G401.6 (cell line): ENCODE measurements around the gene PRR14L.
"Not testable (repeated sequence)": the region's sequence is repeated elsewhere in the genome, so short reads cannot be mapped to it uniquely, and the experiment has no call there.

Experiments used
- FAIRE-seq: peaks from 2 replicates; lab custom pipeline; 2012; peaks lifted over from hg19 to GRCh38; lab: Jason Lieb, UNC

PRR14L gene

GRCh38 chr22:31749636-31750364, at the start of gene PRR14L:
TSS of gene PRR14L (minus strand) at chr22:31750132. CDS start at chr22:31738860, 11,272 bp downstream.
- FAIRE-seq: peak; percentile 97

DNA sequence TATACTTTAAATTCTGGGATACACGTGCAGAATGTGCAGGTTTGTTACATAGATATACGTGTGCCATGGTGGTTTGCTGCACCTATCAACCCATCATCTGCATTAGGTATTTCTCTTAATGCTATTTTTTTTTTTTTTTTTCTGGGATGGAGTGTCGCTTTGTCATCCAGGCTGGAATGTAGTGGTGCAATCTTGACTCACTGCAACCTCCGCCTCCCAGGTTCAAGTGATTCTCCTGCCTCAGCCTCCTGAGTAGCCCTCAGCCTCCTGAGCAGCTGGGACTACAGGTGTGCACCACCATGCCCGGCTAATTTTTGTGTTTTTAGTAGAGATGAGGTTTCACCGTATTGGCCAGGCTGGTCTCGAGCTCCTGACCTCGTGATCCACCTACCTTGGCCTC, 49.4 kb upstream of the PRR14L start:
- FAIRE-seq: not testable (repeated sequence)

DNA sequence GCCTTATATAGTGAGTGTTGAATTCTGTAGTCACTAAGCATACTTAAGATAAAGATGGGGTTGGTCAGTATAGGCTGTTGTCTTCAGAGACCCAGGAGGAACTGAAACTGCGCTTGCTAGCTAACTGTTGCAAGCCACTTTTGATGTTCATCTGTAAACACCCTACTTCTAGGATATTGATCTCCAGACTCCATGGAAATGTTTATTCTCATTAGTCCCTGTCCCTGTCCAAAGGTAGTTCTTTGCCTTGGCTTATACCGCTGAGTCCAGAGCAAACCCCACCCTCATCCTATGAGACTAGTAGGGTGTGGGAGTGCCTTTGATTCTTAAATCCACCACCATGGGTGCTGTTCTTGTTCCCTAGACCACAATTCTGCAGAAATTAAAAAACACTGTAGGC, 40.3 kb upstream of the PRR14L start:
- no peak for FAIRE-seq

DNA sequence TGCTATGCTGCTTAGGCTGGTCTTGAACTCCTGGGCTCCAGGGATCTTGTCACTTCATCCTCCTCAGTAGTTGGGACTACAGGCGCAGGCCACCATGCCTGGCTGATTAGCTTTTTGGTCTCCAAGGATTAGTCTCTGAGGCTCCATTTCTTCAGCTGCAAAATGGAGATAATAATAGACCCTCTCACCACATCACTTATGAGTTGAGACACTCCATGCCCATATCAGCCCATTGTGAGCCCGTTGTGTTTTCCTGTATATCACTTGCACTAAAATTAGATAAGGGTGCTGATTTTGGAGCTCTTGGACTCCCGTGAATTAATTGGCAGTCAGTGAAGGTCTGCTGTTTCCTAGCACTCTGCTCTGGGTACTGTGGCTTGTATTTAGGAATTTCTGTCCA, 39.9 kb upstream of the PRR14L start:
- no peak for FAIRE-seq

- FAIRE-seq: no peak
These were observed 26.3 kb upstream of the PRR14L start for GRCh38 chr22:31776231-31776630.

DNA sequence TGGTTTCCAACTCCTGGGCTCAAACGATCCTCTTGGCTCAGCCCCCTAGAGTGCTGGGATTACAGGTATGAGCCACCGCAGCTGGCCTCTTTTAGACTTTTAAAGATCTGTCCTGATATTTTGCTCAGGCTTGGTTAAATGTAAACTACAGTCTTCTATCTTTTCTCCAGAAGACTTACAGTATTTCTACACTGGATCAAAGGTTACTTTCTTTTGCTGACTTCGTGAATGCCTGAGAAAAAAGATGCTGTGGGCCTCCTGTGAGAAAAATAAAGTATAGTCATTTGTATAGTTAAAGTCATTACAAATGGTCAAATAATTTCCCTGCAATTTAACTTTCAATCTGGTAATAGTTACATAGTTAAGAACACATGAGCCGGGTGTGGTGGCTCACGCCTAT, 23.5 kb upstream of the PRR14L start:
- FAIRE-seq: no peak

DNA sequence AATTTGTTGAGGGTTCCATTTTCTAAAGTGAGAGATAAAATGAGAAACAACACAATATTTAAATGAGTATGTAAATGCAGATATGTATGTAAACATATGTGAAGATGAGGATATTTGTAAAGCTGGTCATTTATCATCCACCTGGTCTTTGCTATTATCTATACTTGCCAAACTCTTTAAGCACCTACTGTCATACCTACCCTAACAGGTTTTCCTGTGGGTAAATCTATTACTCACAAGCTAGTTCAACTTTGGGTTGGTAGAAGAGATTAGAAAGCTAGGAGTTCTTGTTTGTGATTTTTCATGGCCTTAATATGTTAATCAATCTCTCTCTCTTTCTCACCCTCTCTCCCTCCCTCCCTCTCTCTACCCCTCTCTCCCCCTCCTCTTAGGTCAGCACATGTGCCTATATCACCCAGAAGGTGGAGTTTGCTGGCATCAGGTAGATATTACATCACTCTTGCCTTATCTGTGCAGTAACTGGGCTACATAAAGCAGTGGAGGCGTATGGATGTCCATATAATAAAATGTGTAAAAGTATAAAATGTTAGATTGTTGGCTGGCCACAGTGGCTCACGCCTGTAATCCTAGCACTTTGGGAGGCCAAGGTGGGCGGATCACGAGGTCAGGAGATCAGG, 18.6 kb upstream of the PRR14L start:
- no peak for FAIRE-seq

- no peak for FAIRE-seq
These were observed 14.9 kb upstream of the PRR14L start for GRCh38 chr22:31764785-31765184.

- FAIRE-seq: not testable (repeated sequence)
These were observed 8.9 kb upstream of the PRR14L start for GRCh38 chr22:31758860-31759259.

- FAIRE-seq: no peak
These were observed 7.3 kb upstream of the PRR14L start for GRCh38 chr22:31757265-31757664.

DNA sequence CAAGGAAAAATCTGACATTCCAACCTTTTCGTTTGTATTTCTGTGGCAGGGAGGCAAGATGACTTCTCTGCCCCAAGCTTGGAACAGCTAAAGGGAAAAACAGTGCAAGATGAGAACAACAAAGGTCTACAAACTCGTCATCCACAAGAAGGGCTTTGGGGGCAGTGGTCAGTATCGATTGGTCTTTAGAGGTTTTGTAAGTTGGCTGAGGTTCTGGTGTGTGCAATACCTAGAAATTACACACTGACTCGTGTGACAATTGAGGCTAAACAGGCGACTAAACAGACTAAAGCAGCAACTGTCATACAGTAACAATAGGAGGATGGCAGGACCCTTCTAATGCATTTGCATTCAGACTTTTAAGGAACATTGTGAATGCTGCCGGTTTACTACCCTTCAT, 4.9 kb upstream of the PRR14L start:
- no peak for FAIRE-seq

- FAIRE-seq: peak; percentile 47
These were observed 3.9 kb upstream of the PRR14L start, which contains the start of gene DEPDC5 for GRCh38 chr22:31753634-31754501. TSS of gene DEPDC5 (plus strand) at chr22:31754019. CDS start at chr22:31754922, 903 bp downstream.

DNA sequence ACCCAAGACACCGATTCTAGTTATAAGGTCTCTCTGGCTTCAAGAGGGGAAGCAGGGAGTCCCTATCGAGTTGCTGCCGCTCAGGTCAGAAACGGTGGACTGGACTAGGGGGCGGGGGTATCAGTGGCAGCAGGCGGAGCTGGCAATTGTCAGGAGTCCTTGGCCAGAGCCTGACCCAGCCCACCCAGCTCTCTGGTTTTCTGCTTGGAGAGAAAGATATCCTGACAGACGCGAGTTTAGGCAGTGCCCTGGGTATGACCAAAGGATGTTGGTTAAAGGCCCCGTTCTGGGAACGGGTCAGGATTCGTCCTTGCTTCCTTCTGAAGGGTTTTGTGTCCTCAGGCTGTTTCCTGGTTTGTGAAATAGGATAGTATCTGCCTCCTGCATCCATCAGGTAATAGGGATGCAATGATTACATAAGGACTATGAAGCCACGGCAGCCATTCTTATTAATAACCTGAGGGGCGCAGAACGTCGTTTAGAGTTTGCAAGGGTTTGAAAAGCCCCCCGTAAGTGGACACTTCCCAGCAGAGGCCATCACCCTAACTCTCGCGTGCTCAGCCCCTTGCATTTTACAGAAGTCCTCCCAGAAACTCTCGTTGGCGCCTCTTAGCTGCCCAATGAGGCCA, 3.2 kb upstream of the PRR14L start:
- FAIRE-seq: peak; percentile 92

GRCh38 chr22:31752096-31752847, 2.3 kb upstream of the PRR14L start:
- no peak for FAIRE-seq

- FAIRE-seq: no peak
These were observed 693 bp upstream of the PRR14L start for GRCh38 chr22:31750365-31751284.

- no peak for FAIRE-seq
These were observed 1.4 kb downstream of the PRR14L start for GRCh38 chr22:31748490-31748889.

GRCh38 chr22:31747441-31747840, 2.5 kb downstream of the PRR14L start:
- FAIRE-seq: no peak

DNA sequence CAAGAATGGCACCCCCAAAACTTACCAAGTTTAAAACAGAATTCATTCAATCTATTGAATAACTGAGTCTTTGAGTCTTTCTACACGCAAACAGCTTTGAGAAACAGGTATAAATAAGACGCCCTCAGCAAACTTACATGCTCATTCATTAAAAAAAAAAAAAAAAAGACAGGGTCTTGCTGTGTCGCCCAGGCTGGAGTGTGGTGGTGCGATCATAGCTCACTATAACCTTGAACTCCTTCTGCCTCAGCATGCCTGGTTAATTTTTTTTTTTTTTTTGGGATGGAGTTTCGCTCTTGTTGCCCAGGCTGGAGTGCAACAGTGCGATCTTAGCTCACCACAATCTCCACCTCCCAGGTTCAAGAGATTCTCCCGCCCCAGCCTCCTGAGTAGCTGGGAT, 6.1 kb downstream of the PRR14L start:
- no peak for FAIRE-seq

DNA sequence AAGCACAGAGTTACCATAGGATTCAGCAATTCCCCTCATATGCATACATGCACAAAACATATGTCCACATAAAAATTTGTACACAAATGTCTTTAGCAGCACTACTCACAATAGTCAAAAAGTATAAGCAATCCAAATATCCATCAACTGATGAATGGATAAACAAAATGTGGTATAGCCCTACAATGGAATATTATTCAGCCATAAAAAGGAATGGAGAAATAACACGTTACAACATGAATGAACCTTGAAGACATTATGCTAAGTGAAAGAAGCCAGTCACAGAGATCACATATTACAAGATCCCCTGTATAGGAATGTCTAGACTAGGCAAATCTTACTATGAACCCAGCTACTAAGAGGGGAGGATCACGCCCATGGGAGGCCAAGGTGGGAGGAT, 7.2 kb downstream of the PRR14L start:
- FAIRE-seq: no peak

- no peak for FAIRE-seq
These were observed 7.8 kb downstream of the PRR14L start for GRCh38 chr22:31742115-31742514.

GRCh38 chr22:31740314-31740713, 9.6 kb downstream of the PRR14L start:
- FAIRE-seq: not testable (repeated sequence)
